Upper lobe of left lung (tissue), 6 donors: ENCODE data around the gene TMEM132C. TPM values are rescaled to one million over a fixed set of nuclear protein-coding genes. Genes with fewer than 3 reads are reported as not detected.

Experiments
- ATAC-seq, 2 donors: fragments of 200-7000 bp; cut with Tn5 transposase; one replicate each; pipeline ENCODE4 v1.9.1; 2022; ENCODE audit warnings: mild to moderate bottlenecking in 2 of 2, moderate library complexity in 2 of 2; ENCODE audit not compliant: low FRiP score in 2 of 2
- DNase-seq, 2 donors: peaks; one replicate each; pipeline ENCODE4 v3.0.0-alpha.2; 2019 to 2020
- H3K27ac ChIP-seq, 4 donors: fragments of 200-600 bp; sonication (generic); one replicate each; pipeline ENCODE4 v1.5.1; 2016 to 2019
- H3K27me3 ChIP-seq, 4 donors: fragments of 200-600 bp; sonication (generic); one replicate each; pipeline ENCODE4 v1.5.1; 2017 to 2019
- H3K36me3 ChIP-seq, 4 donors: fragments of 200-600 bp; sonication (generic); one replicate each; pipeline ENCODE4 v1.5.1; 2016 to 2019
- H3K4me1 ChIP-seq, 4 donors: fragments of 200-600 bp; sonication (generic); one replicate each; pipeline ENCODE4 v1.5.1; 2018 to 2019
- H3K4me3 ChIP-seq, 4 donors: fragments of 200-600 bp; sonication (generic); one replicate each; pipeline ENCODE4 v1.5.1; 2017 to 2019; ENCODE audit warnings: mild to moderate bottlenecking in 2 of 4, moderate library complexity in 1 of 4
- H3K9me3 ChIP-seq, 4 donors: fragments of 200-600 bp; sonication (generic); one replicate each; pipeline ENCODE4 v1.5.1; 2018 to 2019
- EP300 ChIP-seq, 4 donors: sonication (generic); formaldehyde crosslinking; IDR thresholded peaks; one replicate each; pipeline ENCODE4 v1.5.1; 2017; ENCODE audit warnings: antibody characterized with exemption in 4 of 4, control low read depth in 2 of 4
- POLR2A ChIP-seq, 4 donors: fragments of 450-650 bp; IDR thresholded peaks; one replicate each; pipeline ENCODE4 v1.5.1; 2016 to 2017; ENCODE audit warnings: antibody characterized with exemption in 4 of 4, mild to moderate bottlenecking in 2 of 4
- POLR2AphosphoS5 ChIP-seq, 2 donors: sonication (generic); formaldehyde crosslinking; IDR thresholded peaks; one replicate each; pipeline ENCODE4 v1.5.1; 2017; ENCODE audit warnings: antibody characterized with exemption in 2 of 2
- WGBS, 2 donors: methylation state at CpG; one replicate each; pipeline ENCODE4 v1.1.5; 2017 to 2018; 5-methylcytosine and 5-hydroxymethylcytosine counted together
- total RNA-seq, 6 donors: library from RNA; depleted of rRNA in 4 of 6; stranded (reverse); fragments of >200 nt in 4 of 6; gene quantifications; one replicate each; pipeline versions ENCODE4 v1.1.0 to v1.2.1, GENCODE V29; 2016 to 2021
- TF ChIP-seq, protein P1 (sequence below), 6 experiments: fragments of 450-650 bp in 4 of 6; fragments of 200-600 bp in 2 of 6; sonication (generic) in 2 of 6; IDR thresholded peaks; one replicate each; pipeline ENCODE4 v1.5.1; 2016 to 2019; ENCODE audit warnings: antibody characterized with exemption in 6 of 6
- donor health status: DM: no; HTN: no; CAD: no; lungs with moderate emphysema.
- donor health status: DM: no; HTN: yes; CAD: no; lungs with severe emphysema.

The TMEM132C gene
- total RNA-seq, 6 donors from 2014 or later = under 0.01 to 2.2 (median 1.1) TPM

DNA sequence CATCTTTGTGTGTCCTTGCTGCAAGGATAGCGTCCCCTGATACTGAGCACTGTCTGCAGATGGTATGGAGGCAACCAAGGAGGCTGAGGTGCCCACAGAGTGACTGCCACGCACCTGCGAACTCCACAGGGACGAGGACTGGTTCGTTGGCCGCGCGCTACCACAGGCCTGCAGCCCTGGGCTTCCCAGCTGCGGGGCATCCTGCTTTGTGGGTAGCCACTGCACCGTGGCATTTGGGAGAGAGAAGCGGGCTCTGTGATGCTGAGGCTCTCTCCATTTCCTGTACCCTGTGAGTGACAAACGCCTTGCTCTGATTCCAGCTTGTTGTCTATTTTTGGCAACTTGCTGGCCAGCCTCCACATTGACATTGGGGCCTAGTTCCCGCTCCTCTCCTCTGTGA is 480.5 kb downstream of the TMEM132C start:
- H3K27ac ChIP-seq = no peak overlapping the region
- no peak for TF ChIP-seq POLR2AphosphoS5 (IDR thresholded peaks at IDR 0.05)
- TF ChIP-seq POLR2A (IDR thresholded peaks at IDR 0.05) = no peak
- no peak for TF ChIP-seq EP300 (IDR thresholded peaks at IDR 0.05)
- TF ChIP-seq, protein P1, sequence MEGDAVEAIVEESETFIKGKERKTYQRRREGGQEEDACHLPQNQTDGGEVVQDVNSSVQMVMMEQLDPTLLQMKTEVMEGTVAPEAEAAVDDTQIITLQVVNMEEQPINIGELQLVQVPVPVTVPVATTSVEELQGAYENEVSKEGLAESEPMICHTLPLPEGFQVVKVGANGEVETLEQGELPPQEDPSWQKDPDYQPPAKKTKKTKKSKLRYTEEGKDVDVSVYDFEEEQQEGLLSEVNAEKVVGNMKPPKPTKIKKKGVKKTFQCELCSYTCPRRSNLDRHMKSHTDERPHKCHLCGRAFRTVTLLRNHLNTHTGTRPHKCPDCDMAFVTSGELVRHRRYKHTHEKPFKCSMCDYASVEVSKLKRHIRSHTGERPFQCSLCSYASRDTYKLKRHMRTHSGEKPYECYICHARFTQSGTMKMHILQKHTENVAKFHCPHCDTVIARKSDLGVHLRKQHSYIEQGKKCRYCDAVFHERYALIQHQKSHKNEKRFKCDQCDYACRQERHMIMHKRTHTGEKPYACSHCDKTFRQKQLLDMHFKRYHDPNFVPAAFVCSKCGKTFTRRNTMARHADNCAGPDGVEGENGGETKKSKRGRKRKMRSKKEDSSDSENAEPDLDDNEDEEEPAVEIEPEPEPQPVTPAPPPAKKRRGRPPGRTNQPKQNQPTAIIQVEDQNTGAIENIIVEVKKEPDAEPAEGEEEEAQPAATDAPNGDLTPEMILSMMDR (IDR thresholded peaks at IDR 0.05) = no peak
- H3K9me3 ChIP-seq = no peaks in the 10 kb centered on the region
- no peak overlapping the region for H3K4me3 ChIP-seq
- DNase-seq (no peak), ATAC-seq (no peak)
- H3K36me3 ChIP-seq = no peaks in the 10 kb centered on the region
- peaks cover 0 to 4% (median 0%) of the 10 kb centered on the region in 4 donors for H3K27me3 ChIP-seq
- H3K4me1 ChIP-seq = no peaks in the 10 kb centered on the region
- 50 to 74% methylated on average over 2 to 13 of the region's 13 CpGs for WGBS, 2 donors

DNA sequence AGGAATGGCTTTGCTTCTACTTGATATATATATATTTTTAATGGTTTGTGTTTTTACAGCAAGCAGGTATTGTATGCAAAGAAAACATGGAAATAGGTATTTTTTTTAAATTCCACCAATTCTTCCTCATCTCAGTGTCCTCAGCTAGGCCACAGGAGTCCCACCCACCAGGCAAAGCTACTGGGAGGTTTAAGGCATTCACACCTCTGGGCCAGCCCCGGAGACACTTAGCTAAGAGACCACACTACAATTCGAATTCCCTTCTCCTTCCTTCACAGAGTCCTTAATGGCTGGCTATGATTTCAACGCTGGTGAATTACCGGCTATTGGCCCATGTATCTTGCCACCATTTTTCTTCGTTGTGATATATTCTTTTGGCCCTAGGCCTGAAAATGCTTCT is 485.4 kb downstream of the TMEM132C start:
- no peak overlapping the region for H3K4me3 ChIP-seq
- TF ChIP-seq POLR2AphosphoS5 (IDR thresholded peaks at IDR 0.05) (no peak), POLR2A (IDR thresholded peaks at IDR 0.05) (no peak), EP300 (IDR thresholded peaks at IDR 0.05) (no peak)
- TF ChIP-seq, protein P1 (IDR thresholded peaks at IDR 0.05) = no peak
- no peaks in the 10 kb centered on the region for H3K9me3 ChIP-seq
- no peaks in the 10 kb centered on the region for H3K27me3 ChIP-seq
- 80 to 86% methylated on average over 5 of the region's 5 CpGs for WGBS, 2 donors
- DNase-seq = no peak
- no peaks in the 10 kb centered on the region for H3K36me3 ChIP-seq
- H3K4me1 ChIP-seq = no peaks in the 10 kb centered on the region
- no peak overlapping the region for H3K27ac ChIP-seq
- no peak for ATAC-seq

DNA sequence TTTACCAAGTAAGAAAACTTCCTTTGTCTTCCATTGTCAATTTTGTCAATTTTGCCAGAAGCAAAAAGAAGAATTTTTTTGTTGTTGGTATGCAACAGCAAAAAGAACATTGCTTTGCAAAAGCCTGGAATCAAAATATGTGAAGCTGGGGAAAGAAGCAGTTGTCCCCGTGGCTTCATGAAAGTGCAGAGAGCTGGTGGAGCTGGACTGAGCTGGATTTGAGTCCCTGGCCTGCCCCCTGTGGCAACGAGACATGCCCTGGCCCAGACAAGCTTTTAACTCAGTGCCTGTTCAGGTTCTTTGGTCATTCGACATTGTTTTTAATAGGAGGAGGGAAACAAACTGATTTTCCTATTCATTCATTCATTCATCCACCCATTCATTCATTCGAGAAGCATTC is 486.5 kb downstream of the TMEM132C start:
- 55 to 66% methylated on average over 4 of the region's 4 CpGs for WGBS, 2 donors
- ATAC-seq = no peak
- DNase-seq = no peak
- Histone ChIP-seq H3K4me1 (no peaks in the 10 kb centered on the region), H3K4me3 (no peak overlapping the region), H3K36me3 (no peaks in the 10 kb centered on the region), H3K9me3 (no peaks in the 10 kb centered on the region), H3K27me3 (no peaks in the 10 kb centered on the region), H3K27ac (no peak overlapping the region)
- TF ChIP-seq POLR2A (IDR thresholded peaks at IDR 0.05) = no peak
- TF ChIP-seq, protein P1 (IDR thresholded peaks at IDR 0.05) = no peak
- no peak for TF ChIP-seq EP300 (IDR thresholded peaks at IDR 0.05)
- TF ChIP-seq POLR2AphosphoS5 (IDR thresholded peaks at IDR 0.05) = no peak

DNA sequence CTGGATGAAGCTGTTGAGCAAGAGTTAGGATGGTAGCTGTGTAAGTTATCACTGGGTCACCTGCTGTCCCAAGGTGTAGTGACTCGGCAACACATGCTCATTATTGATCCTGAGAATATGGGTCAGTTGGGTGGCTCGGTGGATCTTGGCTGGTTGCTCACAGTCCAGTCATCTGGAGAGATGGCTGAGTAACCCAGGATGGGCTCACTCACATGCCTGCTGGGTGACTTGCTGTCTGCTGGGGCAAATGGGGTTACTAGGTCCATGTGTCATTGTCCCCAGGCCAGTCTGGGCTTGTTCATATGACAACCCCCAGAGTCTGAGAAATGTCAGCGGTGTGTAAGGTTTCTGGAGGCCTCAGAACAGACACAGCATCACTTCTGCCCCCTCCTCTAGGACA is 487.3 kb downstream of the TMEM132C start:
- H3K4me3 ChIP-seq = no peak overlapping the region
- no peak for DNase-seq
- WGBS, 2 donors = 77 to 92% methylated on average over 2 to 3 of the region's 3 CpGs

DNA sequence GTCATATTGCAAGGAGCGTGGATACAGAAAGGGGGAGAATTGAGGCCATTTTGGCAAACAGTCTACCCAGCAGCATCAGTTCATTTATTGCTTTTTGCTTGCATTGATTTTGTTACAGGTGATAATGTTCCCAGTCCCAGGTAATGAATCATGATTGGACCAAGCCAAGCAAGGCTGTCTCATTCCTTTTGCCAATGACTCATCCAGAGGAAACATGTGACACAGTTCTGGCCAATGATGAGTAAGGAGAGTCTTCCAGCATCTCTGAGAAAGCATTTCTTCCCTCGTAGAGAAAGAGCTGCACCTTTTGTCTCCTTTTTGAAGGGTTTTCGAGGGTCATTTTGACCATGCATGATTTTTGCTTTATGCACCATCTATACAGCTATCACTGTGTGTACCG is 488.6 kb downstream of the TMEM132C start:
- TF ChIP-seq, protein P1 (IDR thresholded peaks at IDR 0.05) = no peak
- TF ChIP-seq EP300 (IDR thresholded peaks at IDR 0.05) (no peak), POLR2AphosphoS5 (IDR thresholded peaks at IDR 0.05) (no peak), POLR2A (IDR thresholded peaks at IDR 0.05) (no peak)
- ATAC-seq = no peak
- H3K9me3 ChIP-seq = no peaks in the 10 kb centered on the region

More for the DNA sequence above, 487.3 kb downstream of the TMEM132C start:
- H3K27ac ChIP-seq = no peak overlapping the region
- no peak for TF ChIP-seq POLR2AphosphoS5 (IDR thresholded peaks at IDR 0.05)
- no peak for TF ChIP-seq POLR2A (IDR thresholded peaks at IDR 0.05)
- TF ChIP-seq, protein P1 (IDR thresholded peaks at IDR 0.05) = no peak
- TF ChIP-seq EP300 (IDR thresholded peaks at IDR 0.05) = no peak
- H3K9me3 ChIP-seq = no peaks in the 10 kb centered on the region
- H3K36me3 ChIP-seq = no peaks in the 10 kb centered on the region
- no peaks in the 10 kb centered on the region for H3K4me1 ChIP-seq
- ATAC-seq = no peak
- no peaks in the 10 kb centered on the region for H3K27me3 ChIP-seq

More for the DNA sequence above, 488.6 kb downstream of the TMEM132C start:
- Histone ChIP-seq H3K36me3 (no peaks in the 10 kb centered on the region), H3K4me1 (no peaks in the 10 kb centered on the region), H3K27ac (no peak overlapping the region), H3K27me3 (no peaks in the 10 kb centered on the region), H3K4me3 (no peak overlapping the region)
- DNase-seq = no peak
- WGBS, 2 donors = 62 to 87% methylated on average over 4 of the region's 4 CpGs
